Astrocyte of the spinal cord (primary cell): ENCODE results near the gene MGAT4A.

ENCODE experiments used
- DNase-seq: peaks from one replicate; pipeline ENCODE4 v3.0.0; 2011; ENCODE audit warnings: low read depth, low spot score
- H3K4me3 ChIP-seq: 2 replicates; pipeline ENCODE4 v1.5.1; 2011; ENCODE audit warnings: low read depth, mild to moderate bottlenecking, low read length, moderate library complexity
- in situ Hi-C: cut with HindIII; loops from 2 replicates; pipeline ENCODE4 v1.10.0; 2017; ENCODE audit warnings: low sequenced_read_pairs
- TF ChIP-seq, protein P1 (sequence below): IDR thresholded peaks from 2 replicates; pipeline ENCODE4 v1.5.1; 2012; ENCODE audit warnings: low read depth, mild to moderate bottlenecking, low read length, inconsistent platforms

The MGAT4A gene

DNA sequence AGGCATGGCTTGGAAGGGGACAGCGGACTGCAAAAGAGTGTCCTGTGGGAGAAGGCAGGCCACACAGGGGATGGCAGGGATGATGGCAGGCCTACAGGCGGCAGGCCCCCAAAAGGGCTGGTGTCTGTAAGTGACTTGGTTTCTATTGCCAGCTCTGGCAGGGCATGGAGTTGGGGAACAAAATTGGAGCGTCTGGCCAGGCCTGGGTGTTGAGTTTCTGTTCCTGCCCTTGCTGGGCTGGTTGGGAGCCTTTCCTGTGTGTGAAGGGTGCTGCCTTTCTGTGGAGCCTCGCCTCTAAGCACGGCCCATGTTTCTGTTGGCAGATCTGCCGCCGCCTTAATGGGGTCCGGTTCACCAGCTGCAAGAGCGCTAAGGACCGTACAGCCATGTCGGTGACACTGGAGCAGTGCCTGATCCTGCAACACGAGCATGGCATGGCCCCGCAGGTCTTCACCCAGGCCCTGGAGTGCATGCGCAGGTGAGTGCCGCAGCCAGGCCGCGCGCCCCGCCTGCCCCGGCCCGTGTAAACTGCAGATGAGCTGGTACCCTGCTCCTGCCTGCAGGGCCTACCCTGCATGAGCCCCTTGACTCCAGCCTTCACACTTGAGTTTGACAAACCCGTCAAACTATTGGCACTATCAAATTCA, 154.1 kb downstream of the MGAT4A start:
- in situ Hi-C loops, result no loop called here
- no peak for DNase-seq
- TF ChIP-seq, protein P1, sequence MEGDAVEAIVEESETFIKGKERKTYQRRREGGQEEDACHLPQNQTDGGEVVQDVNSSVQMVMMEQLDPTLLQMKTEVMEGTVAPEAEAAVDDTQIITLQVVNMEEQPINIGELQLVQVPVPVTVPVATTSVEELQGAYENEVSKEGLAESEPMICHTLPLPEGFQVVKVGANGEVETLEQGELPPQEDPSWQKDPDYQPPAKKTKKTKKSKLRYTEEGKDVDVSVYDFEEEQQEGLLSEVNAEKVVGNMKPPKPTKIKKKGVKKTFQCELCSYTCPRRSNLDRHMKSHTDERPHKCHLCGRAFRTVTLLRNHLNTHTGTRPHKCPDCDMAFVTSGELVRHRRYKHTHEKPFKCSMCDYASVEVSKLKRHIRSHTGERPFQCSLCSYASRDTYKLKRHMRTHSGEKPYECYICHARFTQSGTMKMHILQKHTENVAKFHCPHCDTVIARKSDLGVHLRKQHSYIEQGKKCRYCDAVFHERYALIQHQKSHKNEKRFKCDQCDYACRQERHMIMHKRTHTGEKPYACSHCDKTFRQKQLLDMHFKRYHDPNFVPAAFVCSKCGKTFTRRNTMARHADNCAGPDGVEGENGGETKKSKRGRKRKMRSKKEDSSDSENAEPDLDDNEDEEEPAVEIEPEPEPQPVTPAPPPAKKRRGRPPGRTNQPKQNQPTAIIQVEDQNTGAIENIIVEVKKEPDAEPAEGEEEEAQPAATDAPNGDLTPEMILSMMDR, result no peak
- no peak overlapping the region for H3K4me3 ChIP-seq

DNA sequence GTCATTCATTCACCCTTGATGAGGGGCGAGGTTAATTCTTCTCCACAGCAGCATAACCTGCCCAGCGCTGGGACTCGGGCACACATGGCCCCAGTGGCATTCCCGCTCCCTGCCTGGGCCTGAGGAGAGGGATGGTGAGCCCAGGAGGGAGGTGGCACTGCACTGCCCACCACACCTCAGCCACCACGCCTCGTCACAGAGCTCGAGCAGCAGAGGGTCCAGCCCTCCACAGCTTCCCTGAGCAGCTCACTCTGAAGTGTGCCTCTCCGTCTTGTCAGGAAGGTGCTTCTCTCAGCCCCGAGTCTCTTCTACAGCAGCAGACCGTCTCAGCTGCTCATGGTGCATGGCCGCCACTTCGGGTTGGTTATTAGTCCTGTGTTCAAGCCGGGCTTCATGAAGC, 157.5 kb downstream of the MGAT4A start:
- no peak overlapping the region for H3K4me3 ChIP-seq
- TF ChIP-seq, protein P1, result no peak
- in situ Hi-C loops, result no loop called here
- DNase-seq, result no peak

DNA sequence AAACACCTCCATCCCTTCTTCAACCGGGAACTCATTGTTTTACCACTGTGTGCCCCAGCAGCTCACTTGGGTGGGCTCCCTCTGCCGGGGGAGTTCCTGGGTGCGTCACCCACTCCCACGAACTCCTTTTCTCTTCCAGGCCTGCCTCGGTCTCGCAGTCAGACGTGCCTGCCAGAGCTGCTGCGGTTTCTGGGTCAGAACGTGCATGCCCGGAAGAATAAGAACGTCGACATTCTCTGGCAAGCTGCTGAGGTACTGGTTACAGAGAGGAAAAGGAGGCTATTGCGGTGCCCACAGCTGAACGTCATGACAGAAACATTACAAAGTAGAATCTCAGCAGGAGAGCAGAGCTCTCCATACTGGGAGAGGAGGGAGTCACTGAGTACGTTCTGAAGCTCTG, 158.3 kb downstream of the MGAT4A start:
- in situ Hi-C loops, result no loop called here
- TF ChIP-seq, protein P1, result no peak
- no peak for DNase-seq
- no peak overlapping the region for H3K4me3 ChIP-seq

DNA sequence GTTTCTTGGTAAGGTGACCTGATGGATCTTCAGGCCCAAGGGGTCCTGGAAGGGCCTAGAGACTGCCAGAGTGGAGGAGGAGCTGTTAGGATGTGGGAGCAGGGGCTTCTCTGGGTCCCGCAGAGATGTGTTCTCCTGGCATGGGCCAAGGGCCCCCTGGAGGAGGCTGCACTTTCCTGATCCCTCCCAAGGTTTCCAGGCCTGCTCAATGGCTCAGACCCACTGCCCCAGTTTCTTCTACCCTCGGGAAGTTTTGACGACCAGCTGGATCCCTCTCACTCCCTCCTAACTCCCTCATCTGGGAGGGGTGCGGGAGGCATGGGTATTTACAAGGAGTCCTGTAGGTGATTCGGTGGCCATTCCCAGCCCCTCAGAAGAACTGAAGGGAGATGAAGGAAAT, 158.7 kb downstream of the MGAT4A start:
- in situ Hi-C loops, result no loop called here
- TF ChIP-seq, protein P1, result no peak
- DNase-seq, result no peak
- no peak overlapping the region for H3K4me3 ChIP-seq

DNA sequence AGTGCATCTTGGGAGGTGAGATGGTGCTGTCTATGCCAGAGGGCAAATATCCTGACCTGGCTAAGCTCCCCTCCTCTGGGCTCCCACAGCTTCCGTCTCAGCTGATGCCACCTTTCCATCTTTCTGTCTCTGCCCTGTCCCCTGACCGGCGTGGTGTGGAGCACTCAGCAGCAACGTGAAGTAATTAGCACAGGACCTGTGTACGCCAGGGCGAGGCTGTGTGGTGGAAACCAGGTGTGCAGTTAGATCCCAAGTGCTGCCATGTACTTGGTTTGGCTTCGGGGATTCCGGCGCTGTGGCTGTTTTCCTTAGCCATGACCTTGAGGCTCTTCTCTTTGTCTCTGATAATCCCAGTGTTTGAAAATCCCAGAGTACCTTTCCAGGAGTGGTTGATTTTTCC, 159.1 kb downstream of the MGAT4A start:
- TF ChIP-seq, protein P1, result no peak
- in situ Hi-C loops, result no loop called here
- DNase-seq, result no peak

DNA sequence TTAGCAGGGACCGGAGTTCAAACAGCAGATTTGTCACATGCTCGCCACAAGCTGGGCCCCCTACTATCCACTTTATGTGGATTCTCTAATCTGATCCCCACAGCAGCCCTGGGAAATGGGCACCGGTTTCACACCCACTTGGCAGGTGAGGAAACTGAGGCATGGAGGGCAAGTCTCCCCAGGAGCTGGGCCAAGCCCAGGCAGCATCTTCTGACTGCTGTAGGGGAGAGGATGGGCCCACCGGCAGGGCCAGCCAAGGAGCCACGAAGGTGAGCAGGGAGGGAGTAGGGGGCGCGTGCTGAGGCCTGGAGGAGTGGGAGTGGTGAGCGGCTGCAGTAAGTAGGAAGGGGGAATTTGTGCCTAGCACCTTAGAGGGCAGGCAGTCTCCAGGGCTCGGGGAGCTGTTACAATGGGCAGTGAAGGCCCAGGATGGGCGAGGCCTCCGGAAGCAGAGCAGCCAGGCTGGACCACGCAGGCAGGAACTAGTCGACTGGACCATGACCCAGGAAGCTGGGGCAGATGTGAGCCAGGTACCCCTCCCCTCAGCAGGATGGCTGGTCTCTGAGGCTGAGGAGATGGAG, 159.7 kb downstream of the MGAT4A start:
- TF ChIP-seq, protein P1, result no peak
- no peak for DNase-seq
- in situ Hi-C loops, result no loop called here
- H3K4me3 ChIP-seq, result no peak overlapping the region

More for the DNA sequence above, 159.1 kb downstream of the MGAT4A start:
- H3K4me3 ChIP-seq, result no peak overlapping the region
